Fibroblast of skin of left quadriceps (primary cell): ENCODE measurements around the gene KIAA0586.
A peak's percentile ranks its signal among the peaks of the same experiment; 100 is the strongest.
"Not testable (repeated sequence)": the region's sequence is repeated elsewhere in the genome, so short reads cannot be mapped to it uniquely, and the experiment has no call there.

Experiments
- DNase-seq, 2 experiments: peaks; one replicate each; pipeline ENCODE4 v3.0.0-alpha.2; 2013; ENCODE audit warnings: low read depth in 2 of 2

The KIAA0586 gene

DNA sequence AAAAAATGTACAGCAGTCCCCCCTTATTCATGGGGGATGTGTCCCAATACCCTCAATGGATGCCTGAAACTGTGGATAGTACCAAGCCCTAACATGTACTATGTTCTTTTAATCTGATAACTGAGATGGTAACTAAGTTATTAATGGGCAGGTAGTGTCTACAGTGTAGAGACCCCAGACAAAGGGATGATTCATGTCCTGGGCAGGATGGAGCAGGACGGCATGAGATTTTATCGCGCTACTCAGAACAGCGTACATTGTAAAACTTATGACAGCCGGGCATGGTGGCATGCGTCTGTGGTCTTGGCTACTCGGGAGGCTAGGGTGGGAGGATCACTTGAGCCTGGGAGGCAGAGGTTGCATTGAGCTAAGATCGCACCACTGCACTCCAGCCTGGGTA is 37.1 kb downstream of the KIAA0586 start:
- no peak for DNase-seq

DNA sequence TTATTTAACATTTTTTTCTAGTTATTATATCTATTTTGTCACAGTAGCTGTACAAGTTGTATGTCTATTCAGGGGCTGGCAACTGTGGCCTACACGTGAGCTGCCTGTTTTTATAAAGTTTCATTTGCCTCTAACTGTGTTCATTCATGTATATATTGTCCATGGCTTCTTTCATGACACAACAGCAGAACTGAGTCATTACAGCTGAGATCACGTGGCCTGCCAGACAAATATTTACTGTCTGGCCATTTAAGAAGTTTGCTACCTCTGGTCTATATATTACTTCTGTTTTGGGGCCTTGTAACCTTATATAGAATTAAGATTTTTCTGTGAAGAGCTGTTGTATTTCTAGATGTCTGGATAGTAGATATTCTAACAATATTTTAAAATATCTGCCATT is 37.9 kb downstream of the KIAA0586 start:
- no peak for DNase-seq

DNA sequence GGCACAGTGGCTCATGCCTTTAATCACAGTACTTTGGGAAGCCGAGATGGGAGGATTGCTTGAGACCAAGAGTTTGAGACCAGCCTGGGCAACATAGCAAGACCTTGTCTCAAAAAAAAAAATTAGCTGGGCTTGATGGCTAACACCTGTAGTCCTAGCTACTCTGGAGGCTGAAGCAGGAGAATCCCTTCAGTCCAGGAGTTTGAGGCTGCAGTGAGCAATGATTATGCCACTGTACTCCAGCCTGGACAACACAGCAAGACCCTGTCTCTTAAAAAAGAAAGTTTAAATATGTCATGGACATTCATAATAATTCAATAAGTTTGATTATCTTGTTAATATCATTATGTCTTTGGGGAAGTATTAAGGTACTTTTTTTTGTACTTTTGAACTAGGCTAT is 38.9 kb downstream of the KIAA0586 start:
- DNase-seq, result no peak

- DNase-seq, result no peak
These were observed 40.1 kb downstream of the KIAA0586 start for GRCh38 chr14:58467575-58467974.

DNA sequence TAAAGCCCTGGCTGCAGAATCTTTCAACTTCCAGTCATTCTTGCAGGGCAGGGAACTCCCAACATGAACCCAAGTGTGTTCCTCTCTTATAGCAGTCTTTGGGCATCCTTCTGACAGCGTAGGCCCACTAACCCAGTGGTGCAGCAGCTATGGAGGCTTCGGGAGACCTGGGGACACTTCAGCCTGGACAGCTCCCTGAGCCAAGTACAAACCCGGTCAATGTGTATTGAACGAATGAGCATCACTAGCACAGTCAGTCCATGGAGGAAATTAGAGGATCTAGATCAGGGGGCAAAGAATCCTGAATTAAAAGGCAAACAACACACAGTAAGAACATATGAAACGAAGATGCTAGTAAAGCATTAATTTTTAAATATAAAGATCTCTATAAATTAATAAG is 41.8 kb downstream of the KIAA0586 start:
- DNase-seq, result no peak

- DNase-seq, result no peak
These were observed 48.8 kb downstream of the KIAA0586 start for GRCh38 chr14:58476320-58476719.

GRCh38 chr14:58477653-58478052 is 50.1 kb downstream of the KIAA0586 start:
- no peak for DNase-seq

DNA sequence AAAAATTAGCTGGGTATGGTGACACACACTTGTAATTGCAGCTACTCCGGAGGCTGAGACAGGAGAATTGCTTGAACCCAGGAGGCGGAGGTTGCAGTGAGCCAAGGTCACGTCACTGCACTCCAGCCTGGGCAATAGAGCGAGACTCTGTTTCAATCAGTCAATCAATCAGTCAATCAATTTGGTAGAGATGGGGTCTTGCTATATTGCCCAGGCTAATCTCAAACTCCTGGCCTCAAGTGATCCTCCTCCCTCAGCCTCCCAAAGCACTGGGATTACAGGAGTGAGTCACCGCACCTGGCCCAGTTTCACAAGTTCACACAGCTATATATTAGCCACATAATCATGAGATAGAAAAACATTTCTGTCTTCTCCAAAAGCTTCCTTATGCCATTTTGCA is 50.8 kb downstream of the KIAA0586 start:
- DNase-seq, result not testable (repeated sequence)

GRCh38 chr14:58479975-58480374 is 52.5 kb downstream of the KIAA0586 start:
- DNase-seq, result no peak

GRCh38 chr14:58484176-58484575 is 56.7 kb downstream of the KIAA0586 start:
- DNase-seq, result no peak

DNA sequence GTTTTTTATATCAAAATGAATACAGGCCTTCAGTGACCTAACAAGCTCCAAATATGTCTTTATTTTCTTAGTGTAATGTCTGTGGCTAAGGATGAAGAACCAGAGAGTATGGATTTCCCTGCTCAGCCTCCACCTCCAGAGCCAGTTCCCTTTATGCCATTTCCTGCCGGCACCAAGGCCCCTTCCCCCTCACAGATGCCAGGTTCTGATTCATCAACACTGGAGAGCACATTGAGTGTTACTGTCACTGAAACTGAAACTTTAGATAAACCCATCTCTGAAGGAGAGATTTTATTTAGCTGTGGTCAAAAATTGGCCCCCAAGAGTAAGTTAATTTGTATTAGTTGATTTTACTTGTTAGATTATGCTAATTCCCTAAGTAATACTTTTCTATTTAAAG is 61.0 kb downstream of the KIAA0586 start:
- DNase-seq, result no peak

GRCh38 chr14:58491593-58491992 is 64.1 kb downstream of the KIAA0586 start:
- DNase-seq, result no peak

DNA sequence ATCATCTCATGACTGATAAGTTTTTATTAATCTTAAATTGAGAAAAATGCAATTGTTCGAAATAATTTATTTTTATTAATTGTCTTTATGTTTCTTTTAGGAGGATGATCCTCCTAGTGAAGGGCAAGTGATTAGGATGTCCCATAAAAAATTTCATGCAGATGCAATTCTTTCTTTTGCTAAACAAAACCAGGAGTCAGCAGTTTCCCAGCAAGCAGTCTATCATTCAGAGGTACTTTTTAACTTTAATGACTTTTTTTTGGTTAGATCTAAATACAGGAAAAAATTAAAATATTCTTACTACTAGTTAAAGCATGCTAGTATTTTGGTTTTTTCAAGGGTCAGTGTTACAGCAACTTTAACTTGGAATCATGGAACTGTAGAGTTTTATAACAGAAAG is 64.5 kb downstream of the KIAA0586 start:
- DNase-seq, result no peak

GRCh38 chr14:58501214-58501816 is 73.8 kb downstream of the KIAA0586 start:
- peak; percentile 40 to 48 for DNase-seq

- DNase-seq, result no peak
These were observed 85.8 kb downstream of the KIAA0586 start for GRCh38 chr14:58513272-58513671.

GRCh38 chr14:58517592-58517991 is 90.1 kb downstream of the KIAA0586 start:
- no peak for DNase-seq

- not testable (repeated sequence) for DNase-seq
These were observed 98.2 kb downstream of the KIAA0586 start for GRCh38 chr14:58525691-58526090.

DNA sequence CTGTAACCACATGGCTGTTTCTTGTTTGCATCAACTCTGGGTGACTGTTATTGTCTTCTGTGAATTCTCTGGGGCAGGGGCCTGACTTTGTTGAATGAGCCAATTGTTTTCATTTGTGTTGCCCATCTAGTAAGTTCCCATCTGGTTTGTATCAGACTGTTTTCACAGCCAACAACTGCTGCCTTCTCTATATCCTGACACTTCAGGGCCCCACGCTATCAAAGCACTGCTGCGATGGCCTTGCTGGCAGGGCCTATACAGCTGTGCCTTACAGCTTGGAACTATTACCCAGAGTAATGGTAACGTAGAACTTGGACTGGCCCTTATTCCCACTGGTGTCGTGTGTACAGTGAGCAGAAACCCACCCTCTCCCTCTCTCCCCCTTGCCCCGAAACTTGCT is 105.9 kb downstream of the KIAA0586 start:
- DNase-seq, result no peak

- DNase-seq, result no peak
These were observed 107.5 kb downstream of the KIAA0586 start for GRCh38 chr14:58535044-58535443.

DNA sequence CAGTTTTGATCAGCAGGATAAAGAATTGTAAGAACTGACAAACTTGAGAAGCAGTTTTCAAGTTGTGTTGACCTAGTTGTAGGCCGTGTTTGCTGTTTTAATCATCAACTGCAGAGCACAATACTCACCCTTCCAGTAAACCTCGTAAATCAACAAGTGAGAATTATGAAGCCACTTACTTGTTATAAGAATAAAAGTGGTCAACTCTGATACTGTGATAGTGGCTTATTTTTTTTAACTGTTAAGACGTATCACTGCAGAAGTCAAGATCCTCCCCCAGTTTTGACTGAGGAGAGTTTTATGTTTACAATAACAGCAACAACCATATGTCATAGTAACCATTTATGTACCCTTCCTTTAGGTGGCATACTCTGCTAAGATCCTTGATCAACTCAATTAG is 109.5 kb downstream of the KIAA0586 start:
- no peak for DNase-seq

GRCh38 chr14:58540749-58541632 is 113.5 kb downstream of the KIAA0586 start:
- no peak for DNase-seq

GRCh38 chr14:58541633-58542022 is 114.1 kb downstream of the KIAA0586 start:
- DNase-seq, result no peak

- DNase-seq, result no peak
These were observed 115.7 kb downstream of the KIAA0586 start for GRCh38 chr14:58543253-58543652.
